ENCODE results near the gene POLDIP3.

- TF ChIP-seq, protein P1, sequence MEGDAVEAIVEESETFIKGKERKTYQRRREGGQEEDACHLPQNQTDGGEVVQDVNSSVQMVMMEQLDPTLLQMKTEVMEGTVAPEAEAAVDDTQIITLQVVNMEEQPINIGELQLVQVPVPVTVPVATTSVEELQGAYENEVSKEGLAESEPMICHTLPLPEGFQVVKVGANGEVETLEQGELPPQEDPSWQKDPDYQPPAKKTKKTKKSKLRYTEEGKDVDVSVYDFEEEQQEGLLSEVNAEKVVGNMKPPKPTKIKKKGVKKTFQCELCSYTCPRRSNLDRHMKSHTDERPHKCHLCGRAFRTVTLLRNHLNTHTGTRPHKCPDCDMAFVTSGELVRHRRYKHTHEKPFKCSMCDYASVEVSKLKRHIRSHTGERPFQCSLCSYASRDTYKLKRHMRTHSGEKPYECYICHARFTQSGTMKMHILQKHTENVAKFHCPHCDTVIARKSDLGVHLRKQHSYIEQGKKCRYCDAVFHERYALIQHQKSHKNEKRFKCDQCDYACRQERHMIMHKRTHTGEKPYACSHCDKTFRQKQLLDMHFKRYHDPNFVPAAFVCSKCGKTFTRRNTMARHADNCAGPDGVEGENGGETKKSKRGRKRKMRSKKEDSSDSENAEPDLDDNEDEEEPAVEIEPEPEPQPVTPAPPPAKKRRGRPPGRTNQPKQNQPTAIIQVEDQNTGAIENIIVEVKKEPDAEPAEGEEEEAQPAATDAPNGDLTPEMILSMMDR (IDR thresholded peaks at IDR 0.05; ENCODE audit: extremely low read depth in 1 of 2, insufficient read depth in 1 of 2, low read depth in 1 of 2, low read length in 2 of 2) = peak; percentile 21 to 30
- TF ChIP-seq POLR2AphosphoS5 (IDR thresholded peaks at IDR 0.05; ENCODE audit: insufficient read depth, low read depth, low read length) (no peak), MYC (IDR thresholded peaks at IDR 0.05; ENCODE audit: low read depth, low read length) (no peak), POLR2A (IDR thresholded peaks at IDR 0.05; ENCODE audit: low read depth, low read length) (no peak), FOS (IDR thresholded peaks at IDR 0.05; ENCODE audit: borderline replicate concordance, insufficient read depth, low read length) (no peak), EZH2 (IDR thresholded peaks at IDR 0.05; ENCODE audit: borderline replicate concordance, low read depth, low read length, severe bottlenecking) (no peak), JUN (IDR thresholded peaks at IDR 0.05; ENCODE audit: borderline replicate concordance, insufficient read depth, insufficient read length, low read depth) (no peak)
- TF ChIP-seq, protein P2, sequence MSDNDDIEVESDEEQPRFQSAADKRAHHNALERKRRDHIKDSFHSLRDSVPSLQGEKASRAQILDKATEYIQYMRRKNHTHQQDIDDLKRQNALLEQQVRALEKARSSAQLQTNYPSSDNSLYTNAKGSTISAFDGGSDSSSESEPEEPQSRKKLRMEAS (IDR thresholded peaks at IDR 0.05; ENCODE audit: insufficient read depth, insufficient read length) = no peak
These were observed 17.4 kb upstream of the POLDIP3 start for GRCh38 chr22:42632096-42632495.
